Ovary (tissue), 9 donors: ENCODE results near the gene SMARCD3. TPM values are rescaled to one million over a fixed set of nuclear protein-coding genes. Genes with fewer than 3 reads are reported as not detected.

Experiments
- DNase-seq, 5 donors: peaks; one replicate each; pipeline ENCODE4 v3.0.0-alpha.2; 2019 to 2020
- H3K27ac ChIP-seq, 2 donors: fragments of 200-600 bp; one replicate each; pipeline versions ENCODE4 v1.5.1 to v1.8.0; 2019 to 2022
- H3K27me3 ChIP-seq: fragments of 200-600 bp; one replicate; pipeline ENCODE4 v1.8.0; 2022
- H3K36me3 ChIP-seq: fragments of 200-600 bp; sonication (generic); one replicate; pipeline ENCODE4 v1.5.1; 2019
- H3K4me1 ChIP-seq: one replicate; pipeline ENCODE4 v1.8.1; 2013; ENCODE audit warnings: mild to moderate bottlenecking, moderate library complexity; ENCODE audit not compliant: insufficient read depth
- H3K4me3 ChIP-seq: fragments of 200-600 bp; sonication (generic); one replicate; pipeline ENCODE4 v1.5.1; 2017
- H3K9me3 ChIP-seq, 2 donors: fragments of 200-600 bp in 1 of 2; sonication (generic) in 1 of 2; one replicate each; pipeline versions ENCODE4 v1.5.1 to v1.8.1; 2013 to 2019; ENCODE audit warnings: mild to moderate bottlenecking in 1 of 2, moderate library complexity in 1 of 2
- CTCF ChIP-seq, 3 donors: fragments of 450-650 bp in 2 of 3; fragments of 200-600 bp in 1 of 3; IDR thresholded peaks; one replicate each; pipeline versions ENCODE4 v1.5.1 to v1.8.0; 2016 to 2022; ENCODE audit warnings: antibody characterized with exemption in 3 of 3, mild to moderate bottlenecking in 1 of 3
- EP300 ChIP-seq: sonication (generic); formaldehyde crosslinking; IDR thresholded peaks from one replicate; pipeline ENCODE4 v1.6.1; 2017; ENCODE audit warnings: antibody characterized with exemption
- POLR2A ChIP-seq: fragments of 450-650 bp; IDR thresholded peaks from one replicate; pipeline ENCODE4 v1.6.1; 2017; ENCODE audit warnings: antibody characterized with exemption, mild to moderate bottlenecking, moderate library complexity
- WGBS, 3 donors: extraction: QIAGEN DNeasy Blood & Tissue Kit in 1 of 3; methylation state at CpG; one replicate each; pipeline versions ENCODE4 v1.1.5 to v1.1.7; 2013 to 2017; 5-methylcytosine and 5-hydroxymethylcytosine counted together
- intact Hi-C, 4 donors: fragments of 100-400 bp; cut with DNase I; formaldehyde crosslinking; loops; one replicate each; pipeline versions ENCODE4 v1.11.0 to v1.15.1; 2022 to 2023
- polyA plus RNA-seq, 2 donors: library from polyadenylated mRNA; stranded (reverse); fragments of 200-250 nt in 1 of 2; fragments of 350-450 nt in 1 of 2; fragmentation: Illumina TruSeq in 1 of 2; extraction: RNeasy Lipid Tissue Mini Kit (QIAGEN cat#74804) in 1 of 2; gene quantifications; one replicate each; pipeline ENCODE4 v1.2.3, GENCODE V29; 2013 to 2014
- total RNA-seq, 7 donors: library from RNA; depleted of rRNA in 2 of 7; stranded (reverse); fragments of >200 nt in 2 of 7; fragmentation: NEBNext Ultra II Directional in 3 of 7; extraction: Animal tissue kit (Norgen Biotek cat#: 25700) in 3 of 7; gene quantifications; one replicate each; pipeline versions ENCODE4 v1.1.0 to v1.2.4, GENCODE V29; 2016 to 2023
- donor health status: DM: no; HTN: no; CAD: no; lungs with moderate emphysema.
- donor health status: DM: no; HTN: no; CAD: no.
- donor health status: Bipolar disorder and iron deficiency.
- donor health status: DM: yes; HTN: yes; CAD: no.
- donor health status: DM: no; HTN: no; CAD: no.
- donor health status: DM: yes; HTN: yes; CAD: no.

Gene SMARCD3
- total and polyA plus RNA-seq, 9 donors, result 30.2 to 203 (median 97.0) TPM

DNA sequence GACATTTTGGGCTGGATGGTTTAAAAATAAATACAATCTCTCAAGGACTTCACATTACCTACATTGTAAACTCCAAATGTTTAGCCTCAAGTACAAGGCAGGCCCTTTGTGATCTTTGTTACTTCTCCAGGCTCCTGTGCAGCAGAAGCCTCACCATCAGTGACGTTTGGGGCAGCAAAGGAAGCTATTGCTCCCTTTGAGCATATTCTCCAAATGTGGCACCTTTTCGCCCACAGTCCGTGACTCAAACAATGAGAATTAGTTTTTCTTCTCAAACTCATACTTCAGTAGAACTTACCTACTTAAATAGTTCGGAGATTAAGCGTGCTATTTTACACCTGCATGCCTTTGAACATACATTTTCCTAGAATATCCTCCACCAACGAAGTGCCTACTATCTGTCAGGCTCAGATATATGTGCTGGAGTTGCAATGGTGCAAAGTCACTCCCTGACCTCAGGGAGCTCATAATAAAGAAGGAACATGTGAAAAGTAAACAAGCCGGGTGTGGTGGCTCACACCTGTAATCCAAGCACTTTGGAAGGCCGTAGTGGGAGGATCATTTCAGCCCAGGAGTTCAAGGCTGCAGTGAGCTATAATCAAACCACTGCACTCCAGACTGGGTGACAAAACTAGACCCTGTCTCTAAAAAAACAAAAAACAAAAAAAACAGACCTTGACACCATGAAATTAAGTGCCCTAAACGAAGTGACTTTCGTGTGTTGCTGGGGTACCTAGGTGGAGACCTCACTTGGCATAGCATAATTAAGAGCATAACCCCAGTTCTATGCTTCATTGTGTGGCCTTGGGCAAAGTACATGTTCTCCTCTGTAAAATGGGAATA lies 20.2 kb downstream of the SMARCD3 start:
- no peaks in the 10 kb centered on the region for H3K27me3 ChIP-seq
- whole genome bisulfite sequencing, 3 donors, result 54 to 67% (median 62%) methylated on average over 10 of the region's 10 CpGs
- no peaks in the 10 kb centered on the region for H3K36me3 ChIP-seq
- H3K4me1 ChIP-seq, result peaks cover 7% of the 10 kb centered on the region
- peak overlapping the region in 1 of 2 donors; percentile 69 for H3K27ac ChIP-seq
- H3K9me3 ChIP-seq, result no peaks in the 10 kb centered on the region
- TF ChIP-seq CTCF (IDR thresholded peaks at IDR 0.05), result no peak
- no peak for TF ChIP-seq POLR2A
- TF ChIP-seq EP300, result no peak
- peak overlapping the region; percentile 71 for H3K4me3 ChIP-seq
- no peak for DNase-seq
- intact Hi-C loops, result no loop called here

DNA sequence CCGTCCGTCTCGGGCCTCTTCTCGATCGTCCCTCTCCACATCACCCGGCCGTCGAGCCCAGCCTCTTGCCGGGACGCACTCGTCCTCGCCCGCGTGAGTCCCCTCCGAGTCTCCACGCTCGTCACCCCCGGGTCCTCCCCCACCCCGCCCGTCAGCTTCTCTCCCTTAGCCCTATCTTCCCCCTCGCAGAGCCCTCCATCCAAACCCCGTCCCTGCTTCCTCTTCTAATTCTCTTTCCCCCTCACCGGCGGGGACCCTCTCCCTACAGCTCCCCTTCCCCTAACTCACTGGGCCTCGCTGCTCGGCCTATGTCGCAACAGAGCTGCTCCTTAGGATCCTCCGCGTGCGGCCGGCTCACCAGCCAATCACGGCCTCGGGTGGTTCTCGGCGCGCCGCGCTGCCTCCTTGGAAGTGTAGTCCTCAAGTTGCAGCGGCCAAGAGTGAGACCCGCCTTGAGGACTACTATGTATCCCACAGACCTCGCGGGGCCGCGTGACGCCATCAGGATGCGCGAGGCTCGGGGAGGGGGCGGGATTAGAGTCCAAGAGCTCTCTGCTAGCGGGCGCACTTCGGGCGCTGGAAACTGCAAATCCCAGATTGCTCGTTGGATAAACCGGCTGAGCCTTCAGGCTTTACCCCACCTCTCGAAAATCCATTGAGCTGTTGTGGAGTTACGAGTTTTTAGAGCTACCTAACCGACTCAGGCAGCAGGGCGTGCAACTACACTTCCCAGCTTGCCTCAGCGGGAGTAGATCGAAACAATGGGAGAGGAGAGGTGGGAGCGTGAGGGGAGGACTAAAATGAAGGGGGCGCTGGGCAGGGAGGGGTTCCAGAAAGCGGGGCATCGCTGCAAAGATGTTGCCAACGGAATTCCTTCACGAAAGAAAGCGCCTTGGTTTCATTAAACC lies 21.4 kb downstream of the SMARCD3 start, which contains the start of gene ABCF2:
ABCF2 (minus strand) TSS at position 331 of the 908 bp plus-strand sequence. CDS start 747 bp downstream, outside the sequence.
- peak within 1 kb of the TSS in 1 of 2 donors; percentile 69 for H3K27ac ChIP-seq
- intact Hi-C loops, result no loop called here
- H3K27me3 ChIP-seq, result no peaks in the 10 kb centered on the region
- H3K9me3 ChIP-seq, result no peaks in the 10 kb centered on the region
- no peaks in the 10 kb centered on the region for H3K36me3 ChIP-seq
- H3K4me1 ChIP-seq, result peaks cover 5% of the 10 kb centered on the region
- 0 to 1% (median 1%) methylated on average over 68 of the region's 68 CpGs for WGBS, 3 donors
- peak within 1 kb of the TSS; percentile 71 for H3K4me3 ChIP-seq
- no peak for TF ChIP-seq EP300
- TF ChIP-seq POLR2A, result peak; percentile 67
- DNase-seq, result peak; percentile 98 to 99 (median 98)

DNA sequence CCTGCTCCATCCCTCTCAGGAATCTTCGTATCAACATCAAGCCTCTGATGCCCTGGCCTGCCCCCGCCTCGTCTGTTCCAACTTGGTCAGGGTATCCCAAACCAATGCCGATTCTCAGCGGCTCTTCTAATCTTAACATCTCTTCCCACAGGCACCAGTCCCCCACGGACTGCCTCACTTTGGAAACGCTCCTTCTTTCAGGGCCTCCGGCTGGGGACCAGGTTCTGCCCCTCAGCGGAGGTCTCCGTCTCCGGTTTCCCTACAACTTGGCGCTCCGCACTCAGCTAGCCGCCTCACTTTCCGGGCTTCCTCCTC lies 22.0 kb downstream of the SMARCD3 start:
- DNase-seq, result no peak
- intact Hi-C loops, result no loop called here
- WGBS, 3 donors, result 1% methylated on average over 15 of the region's 15 CpGs
- Histone ChIP-seq H3K27ac (peak overlapping the region in 1 of 2 donors; percentile 23), H3K9me3 (no peaks in the 10 kb centered on the region), H3K4me3 (peak overlapping the region; percentile 71), H3K36me3 (no peaks in the 10 kb centered on the region), H3K27me3 (no peaks in the 10 kb centered on the region), H3K4me1 (peaks cover 5% of the 10 kb centered on the region)
- no peak for TF ChIP-seq EP300
- TF ChIP-seq POLR2A, result no peak
- no peak for TF ChIP-seq CTCF (IDR thresholded peaks at IDR 0.05)

- no peaks in the 10 kb centered on the region for H3K27me3 ChIP-seq
- H3K4me1 ChIP-seq, result peaks cover 5% of the 10 kb centered on the region
- no peaks in the 10 kb centered on the region for H3K36me3 ChIP-seq
- WGBS, 3 donors, result 56 to 58% (median 57%) methylated on average over 8 of the region's 8 CpGs
- no peaks in the 10 kb centered on the region for H3K9me3 ChIP-seq
- intact Hi-C loops, result no loop called here
- TF ChIP-seq EP300 (no peak), POLR2A (no peak), CTCF (IDR thresholded peaks at IDR 0.05) (no peak)
- peak overlapping the region; percentile 71 for H3K4me3 ChIP-seq
- DNase-seq, result no peak
- H3K27ac ChIP-seq, result no peak overlapping the region
Observed at GRCh38 chr7:151225948-151226510, 22.5 kb downstream of the SMARCD3 start.
